Liver (tissue), 3 donors: ENCODE data around the gene SNX5.

ENCODE experiments used
- ATF3 ChIP-seq: IDR thresholded peaks from 2 replicates; pipeline ENCODE4 v1.6.1; 2016; ENCODE audit warnings: antibody characterized with exemption
- CTCF ChIP-seq: fragments of 150-350 bp; IDR thresholded peaks from 2 replicates; pipeline ENCODE4 v1.5.1; 2017; ENCODE audit warnings: improper control_type of control experiment, low read depth, low read length; ENCODE audit not compliant: missing input control
- EGR1 ChIP-seq, 2 donors: IDR thresholded peaks; 2 replicates each; pipeline ENCODE4 v1.6.1; 2016 to 2018; ENCODE audit warnings: antibody characterized with exemption in 2 of 2, low read depth in 2 of 2
- FOXA2 ChIP-seq: IDR thresholded peaks from 2 replicates; pipeline ENCODE4 v1.6.1; 2016; ENCODE audit warnings: antibody characterized with exemption
- JUND ChIP-seq, 2 donors: IDR thresholded peaks; 2 replicates each; pipeline ENCODE4 v1.6.1; 2016; ENCODE audit warnings: antibody characterized with exemption in 2 of 2
- MAX ChIP-seq: IDR thresholded peaks from 2 replicates; pipeline ENCODE4 v1.6.1; 2016; ENCODE audit warnings: antibody characterized with exemption
- NR2F2 ChIP-seq: IDR thresholded peaks from 2 replicates; pipeline ENCODE4 v1.6.1; 2016; ENCODE audit warnings: antibody characterized with exemption
- RAD21 ChIP-seq, 2 donors: IDR thresholded peaks; 2 replicates each; pipeline ENCODE4 v1.6.1; 2016; ENCODE audit warnings: antibody characterized with exemption in 2 of 2, mild to moderate bottlenecking in 2 of 2
- REST ChIP-seq: IDR thresholded peaks from 2 replicates; pipeline ENCODE4 v1.6.1; 2016; ENCODE audit warnings: antibody characterized with exemption, mild to moderate bottlenecking
- RXRA ChIP-seq, 2 donors: IDR thresholded peaks; 2 replicates each; pipeline ENCODE4 v1.6.1; 2017 to 2018; ENCODE audit warnings: antibody characterized with exemption in 2 of 2, mild to moderate bottlenecking in 1 of 2
- SP1 ChIP-seq: IDR thresholded peaks from 2 replicates; pipeline ENCODE4 v1.6.1; 2018; ENCODE audit warnings: antibody characterized with exemption, mild to moderate bottlenecking
- YY1 ChIP-seq: IDR thresholded peaks from 2 replicates; pipeline ENCODE4 v1.6.1; 2016; ENCODE audit warnings: antibody characterized with exemption, mild to moderate bottlenecking
- ZBTB33 ChIP-seq: IDR thresholded peaks from 2 replicates; pipeline ENCODE4 v1.6.1; 2016; ENCODE audit warnings: antibody characterized with exemption
- donor health status: healthy.
- donor health status: healthy.

- TF ChIP-seq CTCF: no peak
- TF ChIP-seq EGR1 (IDR thresholded peaks at IDR 0.05; ENCODE audit: low read depth in 2 of 2): peak; percentile 29 to 47
- TF ChIP-seq ATF3: peak; percentile 21
- TF ChIP-seq JUND (IDR thresholded peaks at IDR 0.05): peak; percentile 62 to 76
- TF ChIP-seq RAD21 (IDR thresholded peaks at IDR 0.05): no peak
- peak; percentile 82 for TF ChIP-seq SP1
- TF ChIP-seq MAX: peak; percentile 88
- TF ChIP-seq RXRA (IDR thresholded peaks at IDR 0.05): peak; percentile 37 to 38
- peak; percentile 100 for TF ChIP-seq ZBTB33
- peak; percentile 98 for TF ChIP-seq YY1
- TF ChIP-seq FOXA2: no peak
- TF ChIP-seq REST: no peak
- TF ChIP-seq NR2F2: no peak
These were observed at the start of gene SNX5, which contains the start of gene MGME1 for GRCh38 chr20:17968366-17969277.
